SJSA1 (cell line): ENCODE data around the gene CORO1C. TPM values are rescaled to one million over a fixed set of nuclear protein-coding genes. Genes with fewer than 3 reads are reported as not detected.
A peak's percentile ranks its signal among the peaks of the same experiment; 100 is the strongest.

Source experiments
- DNase-seq, 2 experiments: peaks; one replicate each; pipeline ENCODE4 v3.0.0-alpha.2; 2015 to 2020; ENCODE audit warnings: low spot score in 2 of 2, low read depth in 1 of 2
- H3K27ac ChIP-seq: fragments of 250-450 bp; sonication (Bioruptor Pico); 2 replicates; pipeline ENCODE4 v1.5.1; 2020; ENCODE audit warnings: mild to moderate bottlenecking, moderate library complexity
- H3K27me3 ChIP-seq: fragments of 250-450 bp; sonication (Bioruptor Pico); replicated peaks from 2 replicates; pipeline ENCODE4 v1.5.1; 2020; ENCODE audit warnings: mild to moderate bottlenecking, moderate library complexity
- H3K36me3 ChIP-seq: fragments of 250-450 bp; sonication (Bioruptor Pico); 2 replicates; pipeline ENCODE4 v1.5.1; 2020; ENCODE audit warnings: mild to moderate bottlenecking
- H3K4me1 ChIP-seq: fragments of 250-450 bp; sonication (Bioruptor Pico); replicated peaks from 2 replicates; pipeline ENCODE4 v1.6.1; 2021; ENCODE audit warnings: mild to moderate bottlenecking
- H3K4me3 ChIP-seq: fragments of 250-450 bp; sonication (Bioruptor Pico); 2 replicates; pipeline ENCODE4 v1.5.1; 2020; ENCODE audit warnings: mild to moderate bottlenecking
- H3K9me3 ChIP-seq: fragments of 250-450 bp; sonication (Bioruptor Pico); replicated peaks from 2 replicates; pipeline ENCODE4 v1.5.1; 2020; ENCODE audit warnings: mild to moderate bottlenecking
- total RNA-seq: library from RNA; depleted of rRNA; stranded (reverse); fragments of >200 nt; shearing (Covaris generic); gene quantifications from 2 replicates; pipeline ENCODE4 v1.2.3, GENCODE V29; 2014; rRNA removed

CORO1C gene
- total RNA-seq, 1 experiment from 2014 or later, result 136 TPM

GRCh38 chr12:108595711-108596647 lies 135.3 kb downstream of the CORO1C start:
- Histone ChIP-seq H3K36me3 (peaks cover 66% of the 10 kb centered on the region), H3K27ac (no peak overlapping the region), H3K4me1 (peaks cover 47% of the 10 kb centered on the region), H3K27me3 (no peaks in the 10 kb centered on the region), H3K4me3 (peak overlapping the region; percentile 42), H3K9me3 (0 out of 2 replicates have a peak, but pooled peaks cover 2% of the 10 kb centered on the region)
- DNase-seq, result peak in 1 of 2 experiments; percentile 94

Other genes starting within 250 kb of the CORO1C start
- gene FICD, start 216.2 kb downstream of the CORO1C start, total RNA-seq, result 6.1 and 11.1 TPM in 2 replicates
- gene SART3, start 170.3 kb downstream of the CORO1C start, total RNA-seq, result 48.8 and 57.3 TPM in 2 replicates
- 86.7 and 135 TPM in 2 replicates for gene ISCU, start 168.9 kb downstream of the CORO1C start, total RNA-seq
- gene TMEM119, start 133.4 kb downstream of the CORO1C start, total RNA-seq, result 225 and 311 TPM in 2 replicates
- 2.1 and 2.9 TPM in 2 replicates for gene SELPLG, start 97.6 kb downstream of the CORO1C start, total RNA-seq
- 7.1 and 16.3 TPM in 2 replicates for gene SSH1, start 126.1 kb upstream of the CORO1C start, total RNA-seq
- gene DAO, start 148.6 kb upstream of the CORO1C start, total RNA-seq, result not detected in 2 replicates